ACHN (cell line): ENCODE measurements around the gene SYMPK.

Experiments used
- DNase-seq: peaks from one replicate; pipeline ENCODE4 v3.0.0-alpha.2; 2015
- in situ Hi-C: cut with HindIII; loops from 2 replicates; pipeline ENCODE4 v1.10.0; 2017; ENCODE audit warnings: low sequenced_read_pairs, low pct_ligation_motif_present, low pct_unique_long_range_greater_than_20kb

The SYMPK gene

DNA sequence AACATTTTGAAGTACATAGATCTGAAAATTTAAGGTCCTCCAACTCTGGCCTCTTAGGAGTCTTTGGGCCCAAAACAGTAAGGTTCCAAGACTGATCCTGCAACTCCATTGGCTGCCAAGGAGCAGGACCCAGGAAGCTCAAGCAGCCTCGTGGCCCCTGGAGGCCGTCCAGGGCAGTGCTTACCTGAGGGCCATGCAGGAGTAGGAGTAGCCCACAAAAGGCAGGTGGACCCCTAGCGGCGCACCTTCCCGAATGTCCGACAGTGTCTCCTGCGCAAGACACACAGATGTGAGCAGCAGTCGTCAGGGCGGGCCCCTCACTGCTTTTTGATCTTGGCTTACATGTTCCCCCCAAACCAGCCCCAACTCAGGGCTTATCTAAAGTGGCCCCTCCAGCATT, 88.2 kb downstream of the SYMPK start:
- in situ Hi-C loops: no loop called here
- DNase-seq: no peak

DNA sequence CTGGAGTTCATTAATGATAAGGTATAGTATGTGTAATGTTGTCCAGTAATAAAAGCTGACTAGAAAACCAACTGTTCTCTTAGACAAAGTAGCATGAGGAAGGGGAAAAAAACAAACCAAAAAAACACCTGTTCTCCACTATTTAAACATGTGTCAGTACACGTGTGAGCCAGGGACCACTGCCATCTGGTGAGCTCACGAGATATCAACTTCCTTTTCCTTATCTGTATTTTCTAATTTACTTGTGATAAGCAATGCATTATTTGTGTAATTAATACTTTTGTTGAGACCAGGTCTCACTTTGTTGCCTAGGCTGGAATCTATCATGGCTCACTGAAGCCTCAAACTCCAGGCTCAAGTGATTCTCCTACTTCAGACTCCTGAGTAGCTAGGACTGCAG, 89.6 kb downstream of the SYMPK start:
- DNase-seq: no peak
- in situ Hi-C loops: no loop called here

DNA sequence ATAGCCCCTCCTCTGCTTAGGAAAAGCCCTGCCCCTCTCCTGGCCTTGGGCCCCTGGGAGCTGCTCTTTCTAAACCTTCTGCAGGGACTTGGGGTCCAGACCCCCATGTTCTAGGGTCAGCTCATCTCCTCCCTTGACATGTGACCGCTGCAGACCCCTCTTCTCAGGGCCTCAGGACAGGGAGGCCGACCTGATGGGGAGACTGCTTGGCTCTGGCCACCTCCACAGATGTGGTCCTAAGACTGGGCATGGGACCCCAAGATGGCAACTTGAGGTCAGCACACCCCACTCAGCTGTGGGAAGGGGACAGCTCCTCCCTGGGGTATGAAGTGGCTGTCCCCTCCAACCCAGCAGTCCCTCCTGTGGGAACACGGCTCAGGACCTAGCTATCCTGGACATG, 90.0 kb downstream of the SYMPK start:
- no peak for DNase-seq
- in situ Hi-C loops: no loop called here

DNA sequence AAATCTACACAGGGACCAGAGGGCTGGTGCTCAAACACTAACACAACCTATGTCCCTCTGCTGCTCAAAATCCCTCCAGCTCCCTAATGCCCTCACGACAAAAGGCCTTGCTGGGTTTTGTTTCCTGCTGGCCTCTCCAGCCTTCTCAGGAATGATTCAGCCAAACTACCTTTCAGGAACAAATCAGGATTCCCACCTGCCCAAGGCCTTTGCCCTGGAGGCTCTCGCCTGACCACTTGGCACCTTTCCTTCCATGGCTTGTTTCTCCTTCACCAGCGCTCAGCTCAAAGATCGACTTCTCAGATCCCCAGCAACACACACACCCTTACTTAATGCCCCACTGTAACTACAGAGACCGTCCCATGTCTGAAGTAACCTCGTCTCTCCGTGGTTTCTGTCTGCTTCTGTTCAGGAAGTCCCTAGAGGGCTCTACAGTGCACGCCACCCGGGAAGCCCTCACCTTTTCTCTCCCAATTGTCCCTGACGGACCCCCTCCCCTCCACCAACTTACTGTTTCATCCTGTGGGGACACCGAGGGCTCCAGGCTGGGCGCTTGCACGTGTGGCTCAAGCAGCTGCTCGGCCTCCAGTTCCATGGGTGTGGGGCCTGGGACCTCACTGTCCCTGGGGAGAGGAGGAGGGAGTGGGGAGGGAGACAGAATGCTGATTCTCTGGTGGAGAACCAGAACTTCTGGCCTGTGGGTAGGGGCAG, 90.7 kb downstream of the SYMPK start:
- in situ Hi-C loops: no loop called here
- DNase-seq: no peak

DNA sequence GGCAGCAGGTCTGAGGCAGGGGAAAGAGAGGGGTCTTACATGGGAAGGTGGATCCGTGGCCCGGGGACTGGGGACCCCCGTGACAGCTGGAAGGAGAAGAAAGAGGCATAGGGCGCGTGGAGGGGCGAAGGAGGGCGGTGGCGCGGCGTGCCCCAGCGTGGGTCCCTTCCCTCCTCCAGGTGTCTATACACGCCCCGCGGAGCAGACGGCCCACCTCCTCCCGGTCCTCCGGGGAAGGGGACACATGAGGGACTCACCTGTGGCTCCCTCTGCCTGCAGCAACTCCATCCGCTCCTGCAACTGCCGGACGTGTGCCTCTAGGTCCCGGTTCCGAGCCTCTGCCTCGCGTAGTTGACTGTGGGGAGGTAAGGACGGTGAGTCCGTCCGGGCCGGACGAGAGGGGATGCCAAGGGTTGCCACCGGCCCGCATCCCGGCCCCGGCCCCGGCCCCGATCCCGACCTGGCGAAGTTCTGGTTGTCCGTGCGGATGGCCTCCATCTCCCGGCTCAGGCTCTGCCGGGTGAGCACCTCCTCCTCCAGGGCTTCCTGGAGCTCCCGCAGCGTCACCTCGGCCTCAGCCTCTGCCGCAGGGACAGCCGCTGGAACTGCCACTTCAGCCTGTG, 91.5 kb downstream of the SYMPK start:
- in situ Hi-C loops: no loop called here
- DNase-seq: no peak

DNA sequence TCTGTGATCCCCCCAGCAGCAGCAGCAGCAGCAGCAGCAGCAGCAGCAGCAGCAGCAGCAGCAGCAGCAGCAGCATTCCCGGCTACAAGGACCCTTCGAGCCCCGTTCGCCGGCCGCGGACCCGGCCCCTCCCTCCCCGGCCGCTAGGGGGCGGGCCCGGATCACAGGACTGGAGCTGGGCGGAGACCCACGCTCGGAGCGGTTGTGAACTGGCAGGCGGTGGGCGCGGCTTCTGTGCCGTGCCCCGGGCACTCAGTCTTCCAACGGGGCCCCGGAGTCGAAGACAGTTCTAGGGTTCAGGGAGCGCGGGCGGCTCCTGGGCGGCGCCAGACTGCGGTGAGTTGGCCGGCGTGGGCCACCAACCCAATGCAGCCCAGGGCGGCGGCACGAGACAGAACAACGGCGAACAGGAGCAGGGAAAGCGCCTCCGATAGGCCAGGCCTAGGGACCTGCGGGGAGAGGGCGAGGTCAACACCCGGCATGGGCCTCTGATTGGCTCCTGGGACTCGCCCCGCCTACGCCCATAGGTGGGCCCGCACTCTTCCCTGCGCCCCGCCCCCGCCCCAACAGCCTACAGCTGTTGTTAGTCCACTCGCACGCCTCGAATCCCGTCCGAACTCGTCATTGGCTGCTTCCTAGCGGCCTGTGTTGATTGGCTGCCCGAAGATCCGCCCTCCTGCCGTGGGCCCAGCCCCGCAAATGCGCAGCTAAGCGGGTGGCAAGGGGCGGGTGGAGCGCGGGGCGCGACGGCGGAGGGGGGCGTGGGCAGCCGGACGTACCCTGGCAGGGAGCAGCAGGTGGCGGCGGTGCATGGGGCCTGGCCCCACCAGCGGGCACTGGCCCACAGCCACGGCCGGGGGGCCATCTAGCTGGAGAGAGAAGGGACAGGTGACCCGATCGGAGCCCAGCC, 92.5 kb downstream of the SYMPK start:
- in situ Hi-C loops: no loop called here
- peak; percentile 95 for DNase-seq

DNA sequence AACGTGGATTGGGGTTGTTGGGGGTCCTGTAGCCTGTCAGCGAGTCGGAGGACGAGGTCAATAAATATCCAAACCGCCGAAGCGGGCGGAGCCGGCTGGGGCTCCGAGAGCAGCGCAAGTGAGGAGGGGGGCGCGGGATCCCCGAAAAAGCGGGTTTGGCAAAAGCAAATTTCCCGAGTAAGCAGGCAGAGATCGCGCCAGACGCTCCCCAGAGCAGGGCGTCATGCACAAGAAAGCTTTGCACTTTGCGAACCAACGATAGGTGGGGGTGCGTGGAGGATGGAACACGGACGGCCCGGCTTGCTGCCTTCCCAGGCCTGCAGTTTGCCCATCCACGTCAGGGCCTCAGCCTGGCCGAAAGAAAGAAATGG, 93.1 kb downstream of the SYMPK start:
- peak; percentile 38 for DNase-seq
- in situ Hi-C loops: no loop called here

DNA sequence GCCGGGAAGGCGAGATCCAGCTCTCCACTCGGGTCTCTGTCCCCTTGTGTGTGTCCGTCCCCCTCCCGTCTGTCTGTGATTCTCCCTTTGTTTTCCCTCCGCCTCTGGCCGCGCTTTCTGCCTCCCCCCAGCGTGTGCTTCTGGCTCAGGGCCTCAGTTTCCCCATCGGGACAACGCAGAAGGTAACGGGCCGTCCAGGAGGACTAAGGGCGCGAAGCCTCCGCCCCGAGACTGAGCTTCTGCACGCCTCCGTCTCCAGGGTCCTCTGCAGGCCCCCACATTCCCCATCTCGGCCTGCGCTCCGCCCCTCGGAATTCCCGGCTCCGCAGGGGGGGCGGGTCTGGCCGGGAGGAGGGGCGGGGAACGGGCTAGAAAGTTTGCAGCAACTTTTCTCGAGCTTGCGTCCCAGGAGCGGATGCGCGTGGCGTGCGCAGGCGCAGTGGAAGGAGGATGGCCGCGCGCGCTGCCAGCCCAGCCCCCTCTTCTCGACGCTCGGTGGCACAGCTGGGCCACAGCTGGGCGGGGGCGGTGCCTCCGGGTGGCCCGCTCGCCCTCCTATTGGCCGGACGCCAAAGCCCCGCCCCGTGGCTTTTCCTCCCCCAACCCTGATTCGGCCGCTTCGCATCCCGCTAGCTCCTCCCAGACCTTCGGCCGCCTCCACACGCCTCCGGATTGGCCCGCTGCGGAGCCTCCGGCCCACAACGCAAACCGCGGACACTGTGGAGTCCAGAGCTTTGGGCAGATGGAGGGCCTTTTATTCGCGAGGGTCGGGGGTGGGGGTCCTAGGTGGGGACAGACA, 93.8 kb downstream of the SYMPK start, which contains the start of gene SIX5:
SIX5 (minus strand) TSS at position 269 of the 799 bp plus-strand sequence. CDS start 408 bp downstream, outside the sequence.
- peak; percentile 94 for DNase-seq
- in situ Hi-C loops: no loop called here

DNA sequence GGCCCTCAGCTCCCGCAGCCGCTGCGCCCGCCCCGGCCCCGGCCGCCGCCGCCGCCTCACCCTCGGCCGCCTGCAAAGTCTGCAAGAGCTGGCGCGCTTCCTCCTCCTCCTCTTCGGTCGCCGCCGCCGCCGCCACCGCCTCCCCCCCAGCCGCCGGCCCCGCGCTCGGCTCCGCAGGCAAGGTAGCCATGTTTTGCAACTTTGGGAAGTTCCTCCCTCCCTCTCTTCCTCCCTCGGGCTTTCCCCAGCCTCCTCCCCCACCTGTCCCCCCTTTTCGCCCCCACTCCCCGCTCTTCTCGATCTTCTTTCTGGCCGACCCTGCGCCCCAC, 94.3 kb downstream of the SYMPK start:
- in situ Hi-C loops: no loop called here
- peak; percentile 48 for DNase-seq

DNA sequence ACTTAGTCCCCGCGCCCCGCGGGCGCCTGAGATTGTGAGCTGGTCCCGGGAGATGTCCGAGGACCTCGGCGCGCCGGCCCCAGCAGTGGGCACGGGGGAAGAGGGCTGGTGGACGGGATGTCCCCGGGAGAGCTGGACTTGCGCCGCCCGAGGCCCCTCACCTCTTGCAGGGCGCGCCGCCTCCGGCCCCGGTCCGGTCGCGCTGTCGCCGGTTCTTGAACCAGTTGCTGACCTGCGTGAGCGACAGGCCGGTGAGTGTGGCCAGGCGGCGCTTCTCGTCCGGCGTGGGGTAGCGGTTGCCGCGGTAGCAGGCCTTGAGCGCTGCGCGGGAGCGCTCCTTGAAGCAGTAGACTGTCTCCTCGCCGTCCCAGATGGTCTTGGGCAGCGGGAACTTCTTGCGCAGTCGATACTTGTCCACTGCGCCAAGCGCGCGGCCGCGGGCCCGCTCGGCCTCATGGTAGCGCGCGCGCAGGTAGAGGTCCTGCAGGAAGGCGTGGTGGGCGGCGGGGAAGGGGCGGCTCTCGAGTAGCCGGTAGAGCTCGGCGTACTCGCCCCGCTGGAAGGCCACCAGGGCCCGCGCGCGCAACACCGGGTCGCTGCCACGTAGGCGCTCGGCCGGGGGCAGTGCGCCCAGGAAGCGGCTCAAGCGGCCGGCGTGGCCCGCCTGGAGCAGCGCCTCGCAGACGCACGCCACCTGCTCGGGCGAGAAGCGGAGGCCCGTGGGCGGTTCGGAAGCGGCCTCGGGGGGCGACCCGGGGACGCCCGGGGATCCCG, 94.9 kb downstream of the SYMPK start:
- in situ Hi-C loops: no loop called here
- DNase-seq: peak; percentile 55

DNA sequence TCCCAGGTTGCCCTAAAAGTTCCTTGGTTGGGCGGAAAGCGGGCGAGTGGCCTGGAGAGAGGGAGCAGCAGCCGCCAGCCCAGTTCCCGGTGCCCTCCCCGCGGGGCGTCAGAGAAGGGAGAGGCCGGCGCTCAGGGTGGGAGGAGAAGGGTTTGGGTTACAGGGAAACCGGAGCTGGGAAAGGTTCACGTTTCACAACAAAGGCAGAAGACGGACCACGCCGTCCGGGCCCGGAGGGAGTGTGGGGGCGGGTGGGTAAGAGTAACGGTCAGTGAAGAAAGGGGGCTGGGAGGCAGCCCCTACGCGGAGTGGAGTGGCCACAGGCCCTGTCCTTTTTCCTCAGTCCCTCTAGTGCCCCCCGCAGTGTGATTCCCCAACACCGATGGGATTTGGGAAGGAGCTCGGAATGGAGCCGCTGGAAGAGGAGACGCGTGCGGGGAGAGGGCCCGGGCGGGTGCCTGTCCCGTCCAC, 95.5 kb downstream of the SYMPK start:
- peak; percentile 54 for DNase-seq

DNA sequence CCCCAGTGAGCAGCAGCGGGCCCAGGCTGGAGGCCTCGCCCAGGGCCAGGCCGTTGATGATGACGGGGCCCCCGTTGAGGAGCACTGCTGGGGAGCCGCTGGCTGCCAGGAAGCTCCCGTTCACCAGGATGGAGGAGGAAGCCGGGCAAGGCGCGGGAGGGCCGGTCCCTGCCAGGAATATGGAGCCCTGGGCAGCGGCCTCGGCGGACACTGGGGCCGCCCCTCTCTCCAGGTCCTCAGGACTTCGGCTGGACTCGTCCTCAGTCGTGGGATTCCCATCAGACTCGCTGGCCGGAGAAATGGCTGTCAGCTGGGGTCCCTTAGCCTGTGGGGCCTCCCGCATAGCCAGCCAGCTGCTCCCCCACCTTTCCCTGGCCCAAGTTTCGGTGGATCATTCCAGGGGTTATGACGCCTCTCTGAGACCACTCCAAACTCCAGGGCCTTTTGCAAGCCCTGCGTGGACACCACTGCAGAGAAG, 96.0 kb downstream of the SYMPK start:
- in situ Hi-C loops: no loop called here
- DNase-seq: no peak

More for the DNA sequence above, 95.5 kb downstream of the SYMPK start:
- in situ Hi-C loops: no loop called here

DNA sequence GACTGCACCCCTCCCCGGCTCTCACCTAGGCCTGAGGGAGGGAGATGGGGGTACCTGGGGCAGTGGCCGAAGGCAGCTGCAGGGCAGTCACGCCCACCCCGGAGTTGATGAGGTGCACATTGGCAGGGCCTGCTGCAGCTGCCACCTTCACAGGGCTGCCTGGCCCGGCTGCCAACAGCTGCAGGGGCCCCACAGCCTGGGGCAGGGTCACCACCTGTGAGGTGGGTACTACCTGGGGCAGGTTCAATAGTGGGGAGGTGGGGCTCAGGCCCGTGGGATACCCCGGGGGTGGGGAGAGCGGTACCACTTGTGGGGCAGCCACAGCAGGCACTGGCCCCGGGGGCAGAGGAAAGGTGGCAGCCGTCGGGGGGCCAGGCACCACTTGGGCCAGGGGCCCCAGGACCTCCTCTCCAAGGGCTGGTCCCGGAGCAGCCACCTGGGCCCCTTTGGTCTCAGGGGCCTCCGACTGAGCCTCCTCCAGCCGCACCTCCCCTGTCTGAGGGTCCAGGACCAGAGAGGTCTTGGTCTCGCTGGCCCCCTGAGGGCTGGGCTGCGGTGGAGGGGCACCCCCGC, 96.6 kb downstream of the SYMPK start:
- no peak for DNase-seq
- in situ Hi-C loops: no loop called here

DNA sequence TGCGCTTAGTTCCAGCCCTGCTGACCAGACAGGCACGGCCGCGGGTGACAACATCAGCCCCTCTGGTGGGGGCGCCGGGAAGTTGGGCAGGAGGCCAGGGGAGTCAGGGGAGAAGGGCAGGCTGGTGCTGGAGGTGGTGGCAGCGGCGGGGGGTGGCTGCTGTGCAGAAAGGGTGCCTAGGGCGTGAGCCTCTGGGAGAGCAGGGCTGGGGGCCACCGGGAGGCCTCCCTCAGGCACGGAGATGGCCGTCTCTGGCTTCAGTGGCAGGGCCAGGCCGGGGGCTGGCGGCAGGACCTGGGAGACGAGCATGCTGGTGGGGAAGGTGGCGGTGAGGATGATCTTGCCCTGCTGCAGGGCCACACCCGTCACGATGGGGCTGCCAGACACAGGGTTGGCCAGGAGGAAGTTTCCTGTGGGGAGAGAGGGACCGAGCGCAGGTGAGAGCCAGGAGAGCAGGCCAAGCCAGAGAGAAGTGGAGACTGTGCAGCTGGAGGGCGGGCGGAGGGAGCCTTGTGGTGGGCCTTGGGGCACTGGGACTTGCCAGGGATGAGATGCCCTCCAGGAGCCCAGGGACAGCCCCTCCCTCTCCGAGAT, 97.1 kb downstream of the SYMPK start:
- in situ Hi-C loops: no loop called here
- no peak for DNase-seq
